ENCODE results near the gene IFNA4.

The IFNA4 gene

DNA sequence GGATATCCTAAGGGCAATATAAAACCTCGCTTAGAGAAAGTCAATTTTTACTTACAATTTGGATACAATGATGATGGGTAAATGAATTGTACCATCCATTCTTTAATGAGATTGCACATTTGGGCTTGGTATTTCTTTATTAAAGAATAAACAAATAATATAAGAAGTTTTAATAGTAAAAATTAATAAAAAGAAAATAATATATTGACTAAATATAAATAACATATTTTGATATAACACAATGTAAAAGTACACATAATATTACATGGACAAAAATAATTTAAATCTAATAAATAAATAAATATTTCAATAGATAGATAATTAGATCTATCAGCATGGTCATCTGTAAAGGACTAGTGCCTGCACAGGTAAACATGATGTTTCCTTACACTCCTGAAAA is 21.9 kb downstream of the IFNA4 start:
- DNase-seq: no peak

DNA sequence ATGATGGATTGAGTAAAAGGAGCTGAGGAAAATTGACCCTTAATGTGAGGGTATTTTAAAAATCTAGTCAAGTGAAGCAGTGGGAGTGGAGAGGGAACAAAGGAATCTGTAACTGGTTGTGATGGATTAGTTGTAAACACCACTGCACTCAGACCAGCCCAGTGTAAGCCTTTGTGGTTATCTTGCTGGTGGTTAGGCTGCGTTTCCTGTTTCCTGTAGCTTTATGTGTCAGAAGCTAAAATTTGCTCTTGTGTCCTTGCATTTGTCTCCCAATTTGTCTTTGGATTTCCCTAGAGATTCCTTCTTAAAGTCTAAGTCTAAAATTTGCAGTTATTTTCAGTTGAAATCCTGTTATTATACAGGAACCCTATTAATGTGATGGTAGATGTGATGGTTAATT is 27.2 kb downstream of the IFNA4 start:
- DNase-seq: peak; percentile 17 to 53

DNA sequence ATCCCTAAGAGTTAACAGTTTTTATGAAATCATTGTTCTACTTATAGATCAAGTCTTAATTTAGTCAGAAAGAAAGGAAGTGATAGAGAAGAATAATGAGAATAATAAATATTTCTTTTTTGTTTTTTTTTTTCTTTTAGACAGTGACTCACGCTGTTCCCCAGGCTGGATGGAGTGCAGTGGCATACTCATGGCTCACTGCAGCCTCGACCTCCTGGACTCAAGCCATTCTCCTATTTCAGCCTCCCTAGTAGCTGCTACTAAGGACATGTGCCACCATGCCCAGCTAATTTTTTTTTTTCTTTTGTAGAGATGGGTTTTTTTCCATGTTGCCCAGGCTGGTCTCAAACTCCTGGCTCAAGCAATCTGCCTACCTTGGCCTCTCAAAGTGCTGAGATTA is 31.9 kb downstream of the IFNA4 start:
- DNase-seq: no peak

DNA sequence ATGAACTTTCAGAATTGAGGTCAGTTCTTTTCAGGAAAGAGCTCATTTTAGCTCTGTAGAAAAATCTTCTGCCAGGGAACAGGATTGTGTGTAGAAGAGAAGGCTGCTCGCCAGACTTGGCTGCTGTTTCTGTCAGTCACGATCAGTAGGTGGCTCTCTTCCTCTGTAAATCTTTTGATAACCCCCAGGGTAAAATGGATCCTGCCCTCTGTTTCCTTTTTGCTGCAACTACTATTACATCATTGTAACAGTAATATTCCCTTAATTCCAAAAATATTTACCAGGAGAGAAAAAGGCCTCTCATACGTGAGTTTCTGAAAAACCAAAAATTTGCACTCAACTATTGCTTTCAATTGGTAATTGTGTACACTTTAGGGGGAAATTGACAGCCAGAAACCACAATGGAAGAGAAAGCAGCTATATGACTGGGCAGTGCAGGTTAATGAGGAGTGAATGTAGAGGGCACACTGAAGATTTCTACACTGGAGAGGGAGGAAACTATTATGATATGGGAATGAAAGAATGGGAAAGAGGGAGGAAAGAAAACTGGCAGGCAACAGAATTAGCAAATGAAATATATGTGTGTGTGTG is 33.3 kb downstream of the IFNA4 start:
- peak in 1 of 2 donors; percentile 33 for DNase-seq

DNA sequence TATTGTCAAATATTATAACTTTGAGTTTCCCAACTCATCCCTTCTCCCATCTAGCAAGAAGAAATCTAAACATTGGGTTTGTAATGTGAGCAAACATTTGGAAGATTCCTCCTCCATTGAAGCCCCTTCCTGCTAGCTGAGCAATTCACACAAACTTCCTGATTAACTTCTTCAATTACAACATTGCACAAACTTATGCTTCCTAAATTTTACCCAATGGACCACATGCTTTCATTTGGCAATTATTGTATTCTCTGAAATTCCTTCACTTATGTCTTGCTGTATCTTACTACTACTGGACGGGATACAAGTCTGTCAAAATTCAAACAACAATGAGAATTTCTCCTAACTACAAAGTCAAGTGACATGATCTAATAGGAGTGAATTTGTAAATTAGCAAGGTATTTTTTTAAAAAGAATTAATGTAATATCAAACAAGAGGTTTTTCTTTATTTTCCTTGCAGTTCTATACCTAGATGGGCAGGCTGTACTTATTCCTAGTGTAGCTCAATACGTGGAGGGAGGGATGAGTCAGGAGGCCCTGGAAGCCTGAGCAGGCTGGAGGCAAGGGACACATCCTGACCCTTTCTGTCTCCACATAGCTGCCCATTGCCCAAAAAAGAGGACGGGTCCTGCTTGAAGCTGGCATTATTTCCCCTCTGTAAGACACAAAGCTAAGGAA is 33.9 kb downstream of the IFNA4 start:
- DNase-seq: no peak

DNA sequence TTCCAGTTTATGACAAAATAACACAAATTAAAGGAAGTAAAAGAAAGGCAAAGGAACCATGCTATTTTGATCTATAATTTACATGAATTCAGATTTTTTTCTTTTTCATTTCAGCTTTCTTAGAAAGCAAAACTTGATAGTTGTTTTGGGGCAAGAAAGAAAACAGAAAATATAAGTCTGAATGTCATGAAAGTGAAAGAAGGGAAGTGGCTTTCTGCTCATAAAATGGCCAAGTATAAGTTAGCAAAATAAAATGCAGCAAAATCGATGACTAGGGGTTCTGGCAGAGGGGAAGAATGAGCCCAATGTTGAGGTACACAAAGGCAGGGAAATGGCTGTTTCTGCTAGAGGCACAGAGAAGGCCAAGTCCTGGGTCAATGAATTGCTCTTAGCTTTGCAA is 42.8 kb downstream of the IFNA4 start:
- no peak for DNase-seq

DNA sequence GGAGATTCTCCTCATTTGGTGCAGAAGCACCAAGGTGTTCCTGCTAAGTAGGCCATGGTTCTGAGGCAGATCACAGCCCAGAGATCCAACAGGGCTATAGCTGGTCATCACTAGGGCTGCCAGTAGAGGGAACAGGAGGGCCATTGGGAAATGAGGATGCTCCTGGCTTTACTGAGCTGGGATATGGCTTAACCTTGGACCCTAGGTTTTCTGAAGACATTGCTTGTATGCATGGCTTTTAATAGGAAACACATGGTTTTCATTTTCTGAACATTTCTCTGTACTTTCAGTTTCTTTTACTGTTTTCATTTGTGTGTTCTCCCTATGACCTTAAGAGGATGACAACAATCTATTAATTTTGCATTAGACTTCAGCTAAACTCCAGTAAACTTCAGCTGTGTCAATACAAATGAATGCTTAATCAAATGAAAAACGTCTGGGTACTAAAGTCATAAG is 45.9 kb downstream of the IFNA4 start, which contains the start of gene IFNW1:
Gene IFNW1 (minus strand): TSS at position 406 of the 456 bp plus-strand sequence. CDS start 262 bp downstream, at position 144.
- DNase-seq: no peak

DNA sequence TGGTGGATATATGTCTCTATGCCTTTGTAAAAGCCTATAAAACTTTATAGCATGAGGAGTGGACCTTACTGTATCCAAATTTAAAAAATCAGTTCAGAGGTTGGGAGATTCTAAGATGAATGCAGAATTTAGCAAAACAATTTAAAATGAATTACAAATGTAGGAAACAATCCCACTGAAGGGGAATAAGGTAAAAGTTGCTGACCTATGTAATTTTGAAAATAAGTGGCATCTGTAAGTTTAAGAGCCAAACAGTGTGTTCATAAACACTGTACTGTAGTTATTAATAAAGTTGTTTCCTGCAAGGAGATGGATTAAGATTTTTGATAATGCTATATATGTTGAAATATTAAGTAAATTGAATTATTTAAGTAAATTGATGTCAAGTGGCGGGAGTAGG is 50.4 kb downstream of the IFNA4 start:
- DNase-seq: no peak

All from CD4-positive, alpha-beta T cell treated with Interleukin-1 beta for 1 hour (primary cell).